ENCODE measurements around the gene PRSS36.

Gene PRSS36

DNA sequence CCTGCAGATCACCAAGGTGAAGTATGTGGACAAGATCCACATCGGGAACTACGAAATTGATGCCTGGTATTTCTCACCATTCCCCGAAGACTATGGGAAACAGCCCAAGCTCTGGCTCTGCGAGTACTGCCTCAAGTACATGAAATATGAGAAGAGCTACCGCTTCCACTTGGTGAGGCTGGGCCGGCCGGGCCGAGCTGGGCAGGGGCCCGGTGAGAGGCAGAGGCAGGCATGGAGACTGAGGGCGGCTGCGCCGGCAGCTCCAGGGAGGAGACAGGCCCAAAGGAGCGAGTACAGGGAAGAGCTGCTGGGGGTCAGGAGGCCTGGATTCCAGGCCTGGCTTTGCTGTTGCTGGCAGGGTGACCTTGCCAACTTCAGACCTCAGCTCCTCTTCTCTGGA, 22.7 kb downstream of the PRSS36 start:
- no peak overlapping the region for H3K4me3 ChIP-seq (replicated peaks; ENCODE audit: low read depth, low read length)
- no peak for DNase-seq (ENCODE audit: extremely low read depth, insufficient read length)
- H3K36me3 ChIP-seq (ENCODE audit: control insufficient read depth, insufficient read depth, low read length) = peaks cover 10% of the 10 kb centered on the region
- no peaks in the 10 kb centered on the region for H3K27me3 ChIP-seq (replicated peaks; ENCODE audit: control insufficient read depth, insufficient read depth, low read length)
- TF ChIP-seq, protein P1, sequence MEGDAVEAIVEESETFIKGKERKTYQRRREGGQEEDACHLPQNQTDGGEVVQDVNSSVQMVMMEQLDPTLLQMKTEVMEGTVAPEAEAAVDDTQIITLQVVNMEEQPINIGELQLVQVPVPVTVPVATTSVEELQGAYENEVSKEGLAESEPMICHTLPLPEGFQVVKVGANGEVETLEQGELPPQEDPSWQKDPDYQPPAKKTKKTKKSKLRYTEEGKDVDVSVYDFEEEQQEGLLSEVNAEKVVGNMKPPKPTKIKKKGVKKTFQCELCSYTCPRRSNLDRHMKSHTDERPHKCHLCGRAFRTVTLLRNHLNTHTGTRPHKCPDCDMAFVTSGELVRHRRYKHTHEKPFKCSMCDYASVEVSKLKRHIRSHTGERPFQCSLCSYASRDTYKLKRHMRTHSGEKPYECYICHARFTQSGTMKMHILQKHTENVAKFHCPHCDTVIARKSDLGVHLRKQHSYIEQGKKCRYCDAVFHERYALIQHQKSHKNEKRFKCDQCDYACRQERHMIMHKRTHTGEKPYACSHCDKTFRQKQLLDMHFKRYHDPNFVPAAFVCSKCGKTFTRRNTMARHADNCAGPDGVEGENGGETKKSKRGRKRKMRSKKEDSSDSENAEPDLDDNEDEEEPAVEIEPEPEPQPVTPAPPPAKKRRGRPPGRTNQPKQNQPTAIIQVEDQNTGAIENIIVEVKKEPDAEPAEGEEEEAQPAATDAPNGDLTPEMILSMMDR (IDR thresholded peaks at IDR 0.05; ENCODE audit: insufficient read depth, low read length, poor library complexity, severe bottlenecking) = no peak

DNA sequence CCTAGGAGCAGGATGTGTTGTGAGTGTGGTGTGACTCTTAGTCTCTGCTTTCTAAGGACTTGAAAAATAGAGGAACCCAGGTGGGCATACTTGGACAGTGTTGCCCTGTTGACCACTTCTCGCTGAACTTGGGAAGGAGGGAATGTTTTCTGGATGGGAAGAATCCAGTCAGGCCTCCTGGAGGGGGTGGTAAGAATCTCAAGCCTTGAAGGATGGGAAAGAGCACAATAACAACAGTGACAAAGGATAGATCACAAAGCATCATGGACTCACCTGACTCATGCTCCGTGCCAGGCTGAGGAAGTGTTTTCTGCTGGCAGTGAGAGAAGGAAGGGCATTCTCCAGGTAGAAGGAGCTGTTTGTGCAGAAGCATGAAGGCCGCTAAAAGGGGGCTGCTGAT, 24.0 kb downstream of the PRSS36 start:
- H3K4me3 ChIP-seq (replicated peaks; ENCODE audit: low read depth, low read length) = no peak overlapping the region
- no peaks in the 10 kb centered on the region for H3K27me3 ChIP-seq (replicated peaks; ENCODE audit: control insufficient read depth, insufficient read depth, low read length)
- TF ChIP-seq, protein P1 (IDR thresholded peaks at IDR 0.05; ENCODE audit: insufficient read depth, low read length, poor library complexity, severe bottlenecking) = no peak
- DNase-seq (ENCODE audit: extremely low read depth, insufficient read length) = no peak
- H3K36me3 ChIP-seq (ENCODE audit: control insufficient read depth, insufficient read depth, low read length) = peaks cover 12% of the 10 kb centered on the region

DNA sequence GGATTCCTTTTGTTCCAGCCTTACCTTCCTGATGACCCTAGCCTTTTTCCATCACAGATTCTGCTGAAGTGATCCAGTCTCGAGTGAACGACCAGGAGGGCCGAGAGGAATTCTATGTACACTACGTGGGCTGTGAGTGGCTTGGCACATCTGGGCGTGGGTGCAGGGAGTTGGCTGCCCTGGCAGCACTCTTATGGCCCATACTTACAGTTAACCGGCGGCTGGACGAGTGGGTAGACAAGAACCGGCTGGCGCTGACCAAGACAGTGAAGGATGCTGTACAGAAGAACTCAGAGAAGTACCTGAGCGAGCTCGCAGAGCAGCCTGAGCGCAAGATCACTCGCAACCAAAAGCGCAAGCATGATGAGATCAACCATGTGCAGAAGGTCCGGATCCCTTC, 29.7 kb downstream of the PRSS36 start:
- TF ChIP-seq, protein P1 (IDR thresholded peaks at IDR 0.05; ENCODE audit: insufficient read depth, low read length, poor library complexity, severe bottlenecking) = no peak
- Histone ChIP-seq H3K4me3 (replicated peaks; ENCODE audit: low read depth, low read length) (no peak overlapping the region), H3K27me3 (replicated peaks; ENCODE audit: control insufficient read depth, insufficient read depth, low read length) (no peaks in the 10 kb centered on the region), H3K36me3 (ENCODE audit: control insufficient read depth, insufficient read depth, low read length) (peaks cover 8% of the 10 kb centered on the region)
- DNase-seq (ENCODE audit: extremely low read depth, insufficient read length) = no peak

DNA sequence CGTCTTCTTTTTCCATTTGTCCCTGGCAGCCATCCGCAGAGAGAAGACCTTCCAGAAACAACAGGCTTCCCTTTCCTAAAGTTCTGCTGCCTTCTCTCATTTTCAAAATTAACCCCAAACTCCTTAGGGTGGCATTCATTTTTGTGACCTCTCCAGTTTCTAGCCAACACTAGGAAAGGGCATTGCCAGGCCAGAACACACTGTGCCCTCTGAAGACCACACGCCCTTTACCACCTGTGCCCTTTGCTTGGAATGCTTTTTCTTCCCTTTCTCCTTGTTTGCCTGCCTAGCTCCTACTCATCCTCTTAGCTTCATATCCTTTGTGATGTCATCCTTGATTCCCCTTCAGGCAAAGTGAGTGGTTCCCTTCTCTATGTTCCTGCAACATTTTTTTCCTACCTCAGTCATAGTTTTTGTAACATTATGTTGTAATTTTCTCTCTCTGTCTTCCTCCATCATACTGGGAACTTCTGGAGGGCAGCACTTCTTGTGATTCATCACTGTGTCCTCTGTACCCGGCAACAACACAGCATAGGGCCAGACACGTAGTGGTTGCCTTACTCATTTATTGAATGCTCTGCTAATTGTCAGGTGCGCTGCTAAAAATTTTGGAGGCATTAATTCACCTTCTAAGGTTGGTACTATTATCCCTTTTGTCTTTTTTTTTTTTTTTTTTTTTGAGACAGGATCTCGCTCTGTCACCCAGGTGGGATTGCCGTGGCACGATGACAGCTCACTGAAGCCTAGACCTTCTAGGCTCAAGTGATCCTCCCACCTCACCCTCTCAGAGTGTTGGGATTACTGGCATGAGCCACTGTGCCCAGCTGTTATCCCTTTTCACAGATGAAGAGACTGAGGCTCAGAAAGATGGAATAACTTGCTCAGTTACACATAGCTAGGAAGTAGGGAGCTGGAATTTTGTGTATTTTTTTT, 31.4 kb downstream of the PRSS36 start:
- TF ChIP-seq, protein P1 (IDR thresholded peaks at IDR 0.05; ENCODE audit: insufficient read depth, low read length, poor library complexity, severe bottlenecking) = no peak
- DNase-seq (ENCODE audit: extremely low read depth, insufficient read length) = no peak
- Histone ChIP-seq H3K36me3 (ENCODE audit: control insufficient read depth, insufficient read depth, low read length) (peaks cover 11% of the 10 kb centered on the region), H3K4me3 (replicated peaks; ENCODE audit: low read depth, low read length) (peak overlapping the region; percentile 83), H3K27me3 (replicated peaks; ENCODE audit: control insufficient read depth, insufficient read depth, low read length) (no peaks in the 10 kb centered on the region)

DNA sequence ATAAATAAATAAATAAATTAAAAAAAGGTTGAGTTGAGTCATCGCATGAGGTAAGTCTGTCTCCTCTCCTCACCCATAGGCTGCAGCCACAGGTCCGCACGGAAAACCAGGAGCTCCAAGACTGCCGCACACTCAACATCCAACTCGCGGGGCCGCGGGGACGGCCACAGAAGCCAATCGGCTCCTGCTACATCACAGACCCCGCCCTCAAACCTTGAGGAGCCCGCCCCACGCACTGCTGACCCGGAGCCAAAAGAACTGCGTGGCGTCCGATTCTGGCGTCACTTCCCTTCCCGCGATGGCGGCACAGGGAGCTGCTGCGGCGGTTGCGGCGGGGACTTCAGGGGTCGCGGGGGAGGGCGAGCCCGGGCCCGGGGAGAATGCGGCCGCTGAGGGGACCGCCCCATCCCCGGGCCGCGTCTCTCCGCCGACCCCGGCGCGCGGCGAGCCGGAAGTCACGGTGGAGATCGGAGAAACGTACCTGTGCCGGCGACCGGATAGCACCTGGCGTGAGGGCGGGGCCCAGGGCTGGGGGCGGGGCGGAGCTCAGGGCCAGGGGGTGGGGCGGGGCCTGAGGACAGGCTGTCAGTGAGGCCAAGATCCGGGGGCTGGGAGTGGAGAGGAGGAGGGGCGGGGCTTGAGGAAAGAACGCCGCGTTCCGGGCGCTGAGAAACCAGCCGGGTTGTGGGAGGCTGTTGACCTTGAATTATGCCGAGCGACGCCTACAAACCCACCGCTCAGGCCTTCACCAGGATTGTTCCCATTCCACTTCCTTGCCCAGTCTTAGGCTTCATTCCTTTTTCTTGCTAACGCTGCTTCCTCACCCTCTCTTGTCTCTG, 32.3 kb downstream of the PRSS36 start, which contains the start of gene KAT8:
Gene KAT8 (plus strand): TSS at position 281 of the 839 bp plus-strand sequence. CDS start 18 bp downstream, at position 299.
- peak within 1 kb of the TSS; percentile 83 for H3K4me3 ChIP-seq (replicated peaks; ENCODE audit: low read depth, low read length)
- H3K36me3 ChIP-seq (ENCODE audit: control insufficient read depth, insufficient read depth, low read length) = peaks cover 14% of the 10 kb centered on the region
- peak; percentile 93 for DNase-seq (ENCODE audit: extremely low read depth, insufficient read length)
- TF ChIP-seq, protein P1 (IDR thresholded peaks at IDR 0.05; ENCODE audit: insufficient read depth, low read length, poor library complexity, severe bottlenecking) = no peak
- no peaks in the 10 kb centered on the region for H3K27me3 ChIP-seq (replicated peaks; ENCODE audit: control insufficient read depth, insufficient read depth, low read length)

Data from GM06990 (cell line).